Effector memory CD8-positive, alpha-beta T cell (primary cell): ENCODE results near the gene SS18L1.

Experiments
- ATAC-seq: fragments of 150-1000 bp; cut with Tn5 transposase; replicated peaks from 2 replicates; pipeline ENCODE4 v1.10.0; 2021; ENCODE audit warnings: mild to moderate bottlenecking, moderate library complexity
- DNase-seq, 3 experiments: peaks; one replicate each; pipeline ENCODE4 v3.0.0; 2021
- H3K27ac Mint-ChIP-seq, 2 donors: one replicate each; pipeline ENCODE4 v1.8.0; 2022; ENCODE audit warnings: mild to moderate bottlenecking in 2 of 2, mixed read lengths in 2 of 2, moderate library complexity in 2 of 2
- H3K27me3 Mint-ChIP-seq, 2 donors: one replicate each; pipeline ENCODE4 v1.8.0; 2022; ENCODE audit warnings: mixed read lengths in 2 of 2
- H3K36me3 Mint-ChIP-seq: one replicate; pipeline ENCODE4 v1.8.0; 2022; ENCODE audit warnings: mild to moderate bottlenecking, moderate library complexity, mixed read lengths; ENCODE audit not compliant: insufficient read depth
- H3K4me1 Mint-ChIP-seq, 2 donors: one replicate each; pipeline ENCODE4 v1.8.0; 2022; ENCODE audit warnings: low read depth in 2 of 2, mixed read lengths in 2 of 2
- H3K4me3 Mint-ChIP-seq, 2 donors: one replicate each; pipeline ENCODE4 v1.8.0; 2022; ENCODE audit warnings: mild to moderate bottlenecking in 2 of 2, mixed read lengths in 2 of 2, moderate library complexity in 2 of 2
- H3K9me3 Mint-ChIP-seq, 2 donors: one replicate each; pipeline ENCODE4 v1.8.0; 2022; ENCODE audit warnings: mixed read lengths in 2 of 2

SS18L1 gene

GRCh38 chr20:62195736-62196135 is 52.2 kb downstream of the SS18L1 start:
- Mint-ChIP-seq H3K36me3 (peaks cover 55% of the 10 kb centered on the region), H3K4me3 (no peak overlapping the region), H3K27ac (no peak overlapping the region), H3K9me3 (no peaks in the 10 kb centered on the region), H3K4me1 (peaks cover 1 to 6% of the 10 kb centered on the region in 2 donors), H3K27me3 (no peaks in the 10 kb centered on the region)
- DNase-seq (no peak), ATAC-seq (no peak)

DNA sequence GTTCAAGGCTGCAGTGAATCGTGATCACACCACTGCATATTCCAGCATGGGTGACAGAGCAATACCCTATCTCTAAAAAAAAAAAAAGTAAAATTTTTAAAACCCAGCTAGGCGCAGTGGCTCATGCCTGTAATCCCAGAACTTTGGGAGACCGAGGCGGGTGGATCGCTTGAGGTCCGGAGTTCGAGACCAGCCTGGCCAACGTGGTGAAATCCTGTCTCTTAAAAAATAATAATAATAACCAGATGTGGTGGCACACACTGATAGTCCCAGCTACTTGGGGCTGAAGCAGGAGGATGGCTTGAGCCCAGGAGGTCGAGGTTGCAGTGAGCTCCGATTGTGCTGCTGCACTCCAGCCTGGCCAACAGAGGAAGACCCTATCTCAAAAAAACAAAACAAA is 52.7 kb downstream of the SS18L1 start:
- H3K27ac Mint-ChIP-seq, result no peak overlapping the region
- DNase-seq, result no peak

DNA sequence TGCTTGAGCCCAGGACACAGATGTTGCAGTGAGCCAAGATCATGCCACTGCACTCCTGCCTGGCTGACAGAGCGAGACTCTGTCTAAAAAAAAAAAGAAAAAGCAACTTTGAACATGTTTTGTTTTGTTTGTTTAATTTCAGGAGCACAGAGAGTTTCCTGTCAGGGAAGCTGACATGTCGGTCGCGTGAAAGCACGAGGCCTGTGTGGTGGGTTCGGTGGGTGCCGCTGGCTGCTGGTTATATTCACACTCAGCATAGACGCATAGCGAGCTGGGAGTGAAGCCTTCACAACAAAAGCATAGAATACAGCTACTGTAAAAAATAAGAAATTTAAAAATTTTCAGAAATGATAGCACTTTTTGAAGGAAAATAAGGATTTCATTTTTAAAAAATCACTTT is 53.7 kb downstream of the SS18L1 start:
- ATAC-seq (no peak), DNase-seq (no peak)
- H3K36me3 Mint-ChIP-seq, result peaks cover 54% of the 10 kb centered on the region
- H3K4me3 Mint-ChIP-seq, result no peak overlapping the region
- H3K4me1 Mint-ChIP-seq, result peaks cover 0 to 6% of the 10 kb centered on the region in 2 donors
- H3K9me3 Mint-ChIP-seq, result no peaks in the 10 kb centered on the region
- no peak overlapping the region for H3K27ac Mint-ChIP-seq
- H3K27me3 Mint-ChIP-seq, result no peaks in the 10 kb centered on the region

More for the DNA sequence above, 52.7 kb downstream of the SS18L1 start:
- no peaks in the 10 kb centered on the region for H3K27me3 Mint-ChIP-seq
- no peak overlapping the region for H3K4me3 Mint-ChIP-seq
- peaks cover 0 to 6% of the 10 kb centered on the region in 2 donors for H3K4me1 Mint-ChIP-seq
- H3K36me3 Mint-ChIP-seq, result peaks cover 54% of the 10 kb centered on the region
- no peaks in the 10 kb centered on the region for H3K9me3 Mint-ChIP-seq
- no peak for ATAC-seq

DNA sequence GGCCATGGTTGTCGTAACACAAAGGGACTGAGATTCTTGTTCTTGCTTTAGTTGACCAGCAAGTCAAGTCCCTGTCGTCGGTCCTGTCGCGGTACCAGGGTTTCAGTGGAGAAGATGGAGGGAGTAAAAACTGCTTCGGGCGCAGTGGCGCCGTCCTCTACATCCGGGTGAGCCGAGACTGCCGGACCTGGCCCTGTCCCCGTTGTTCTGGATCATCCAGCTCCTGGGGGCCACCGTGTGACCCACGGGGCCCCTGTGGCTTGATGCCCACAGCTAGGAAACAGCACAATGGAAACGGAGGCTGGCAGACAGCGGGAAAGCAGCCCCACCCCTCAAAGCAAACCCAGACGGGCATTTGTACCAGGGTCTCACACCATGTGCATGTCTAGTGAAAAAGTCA is 54.2 kb downstream of the SS18L1 start:
- no peak overlapping the region for H3K27ac Mint-ChIP-seq
- ATAC-seq (no peak), DNase-seq (no peak)
- no peaks in the 10 kb centered on the region for H3K9me3 Mint-ChIP-seq
- peaks cover 0 to 6% of the 10 kb centered on the region in 2 donors for H3K4me1 Mint-ChIP-seq
- H3K27me3 Mint-ChIP-seq, result no peaks in the 10 kb centered on the region
- no peak overlapping the region for H3K4me3 Mint-ChIP-seq
- H3K36me3 Mint-ChIP-seq, result peaks cover 57% of the 10 kb centered on the region

- Mint-ChIP-seq H3K36me3 (peaks cover 57% of the 10 kb centered on the region), H3K4me1 (peaks cover 0 to 6% of the 10 kb centered on the region in 2 donors), H3K27me3 (no peaks in the 10 kb centered on the region)
Measured at GRCh38 chr20:62198496-62198895, 54.9 kb downstream of the SS18L1 start.

GRCh38 chr20:62198931-62199330 is 55.4 kb downstream of the SS18L1 start:
- Mint-ChIP-seq H3K4me3 (no peak overlapping the region), H3K4me1 (peaks cover 0 to 6% of the 10 kb centered on the region in 2 donors), H3K36me3 (peaks cover 57% of the 10 kb centered on the region), H3K27me3 (no peaks in the 10 kb centered on the region), H3K27ac (peak overlapping the region; percentile 22 to 55), H3K9me3 (no peaks in the 10 kb centered on the region)
- DNase-seq, result no peak
- no peak for ATAC-seq

More at GRCh38 chr20:62198496-62198895, 54.9 kb downstream of the SS18L1 start:
- ATAC-seq (no peak), DNase-seq (no peak)
- no peak overlapping the region for H3K4me3 Mint-ChIP-seq
- peak overlapping the region in 1 of 2 donors; percentile 22 for H3K27ac Mint-ChIP-seq
- no peaks in the 10 kb centered on the region for H3K9me3 Mint-ChIP-seq

GRCh38 chr20:62200491-62201172 is 57.1 kb downstream of the SS18L1 start:
- no peak overlapping the region for H3K4me3 Mint-ChIP-seq

DNA sequence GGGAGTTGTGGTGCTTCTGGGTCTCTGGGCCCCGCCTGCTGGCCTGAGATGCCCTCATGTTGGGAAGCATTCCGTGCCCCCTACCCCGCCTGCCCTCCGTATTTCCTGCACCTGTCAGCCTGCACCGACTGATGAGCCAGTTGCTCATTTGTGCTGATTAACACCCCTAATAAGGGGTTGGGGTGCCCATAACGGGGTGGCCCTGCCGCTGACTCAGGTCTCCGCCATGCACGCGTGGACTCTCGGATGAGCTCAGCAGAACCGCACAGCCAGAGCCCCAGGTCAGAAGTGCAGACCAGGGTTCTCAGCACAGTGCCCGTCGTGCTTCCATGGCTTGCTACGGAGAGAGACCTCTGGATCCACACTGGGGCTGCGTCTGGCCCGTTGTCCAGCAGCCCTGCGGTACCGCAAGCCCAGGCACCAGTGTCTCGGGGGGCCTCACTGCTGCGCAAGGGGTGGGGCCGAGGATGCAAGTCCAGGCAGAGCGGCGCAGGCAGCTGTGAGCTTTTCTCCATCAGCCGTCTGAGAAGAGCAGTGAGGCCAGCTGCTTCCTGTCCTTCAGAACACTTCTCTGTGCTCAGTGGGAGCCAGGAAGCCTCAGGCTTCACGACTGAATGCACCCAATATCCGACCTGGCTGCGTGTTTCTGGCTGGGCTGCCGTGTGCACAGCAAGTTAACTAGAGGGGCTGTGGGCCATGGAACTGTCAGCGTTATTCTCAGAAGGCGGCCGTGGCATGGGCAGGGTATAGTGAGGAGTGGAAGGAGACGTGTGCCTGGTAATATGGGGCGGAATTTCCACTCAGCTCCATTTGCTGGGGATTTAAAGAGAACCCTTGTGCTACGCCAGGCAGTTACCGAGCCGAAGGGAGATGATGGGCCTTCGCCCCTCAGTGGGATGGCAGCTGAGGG is 57.9 kb downstream of the SS18L1 start:
- Mint-ChIP-seq H3K36me3 (peaks cover 42% of the 10 kb centered on the region), H3K27ac (no peak overlapping the region), H3K27me3 (no peaks in the 10 kb centered on the region), H3K9me3 (no peaks in the 10 kb centered on the region), H3K4me1 (peaks cover 0 to 2% of the 10 kb centered on the region in 2 donors), H3K4me3 (no peak overlapping the region)
- DNase-seq (no peak), ATAC-seq (no peak)

More at GRCh38 chr20:62200491-62201172, 57.1 kb downstream of the SS18L1 start:
- ATAC-seq (no peak), DNase-seq (no peak)
- no peaks in the 10 kb centered on the region for H3K27me3 Mint-ChIP-seq
- H3K36me3 Mint-ChIP-seq, result peaks cover 50% of the 10 kb centered on the region
- peaks cover under 1 to 2% of the 10 kb centered on the region in 2 donors for H3K4me1 Mint-ChIP-seq
- H3K27ac Mint-ChIP-seq, result no peak overlapping the region
- no peaks in the 10 kb centered on the region for H3K9me3 Mint-ChIP-seq

DNA sequence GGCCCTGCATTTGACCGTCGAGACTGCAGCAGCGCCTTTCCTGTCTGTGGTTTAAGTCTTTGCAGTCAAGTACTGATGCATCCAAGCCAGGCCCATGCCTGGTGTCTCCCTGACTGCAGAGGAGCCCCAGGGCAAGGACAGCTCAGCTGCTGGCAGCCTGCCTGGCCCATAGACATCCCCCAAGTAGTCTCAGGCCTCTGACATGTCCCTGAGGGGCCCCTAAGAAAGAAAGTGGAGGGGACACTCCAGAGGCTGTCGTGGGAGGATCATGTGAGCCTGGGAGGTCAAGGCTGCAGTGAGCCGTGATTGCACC is 58.5 kb downstream of the SS18L1 start:
- Mint-ChIP-seq H3K36me3 (peaks cover 36% of the 10 kb centered on the region), H3K27me3 (no peaks in the 10 kb centered on the region), H3K9me3 (no peaks in the 10 kb centered on the region), H3K4me3 (no peak overlapping the region), H3K27ac (no peak overlapping the region), H3K4me1 (peaks cover 0 to 2% of the 10 kb centered on the region in 2 donors)
- no peak for DNase-seq
- ATAC-seq, result no peak

DNA sequence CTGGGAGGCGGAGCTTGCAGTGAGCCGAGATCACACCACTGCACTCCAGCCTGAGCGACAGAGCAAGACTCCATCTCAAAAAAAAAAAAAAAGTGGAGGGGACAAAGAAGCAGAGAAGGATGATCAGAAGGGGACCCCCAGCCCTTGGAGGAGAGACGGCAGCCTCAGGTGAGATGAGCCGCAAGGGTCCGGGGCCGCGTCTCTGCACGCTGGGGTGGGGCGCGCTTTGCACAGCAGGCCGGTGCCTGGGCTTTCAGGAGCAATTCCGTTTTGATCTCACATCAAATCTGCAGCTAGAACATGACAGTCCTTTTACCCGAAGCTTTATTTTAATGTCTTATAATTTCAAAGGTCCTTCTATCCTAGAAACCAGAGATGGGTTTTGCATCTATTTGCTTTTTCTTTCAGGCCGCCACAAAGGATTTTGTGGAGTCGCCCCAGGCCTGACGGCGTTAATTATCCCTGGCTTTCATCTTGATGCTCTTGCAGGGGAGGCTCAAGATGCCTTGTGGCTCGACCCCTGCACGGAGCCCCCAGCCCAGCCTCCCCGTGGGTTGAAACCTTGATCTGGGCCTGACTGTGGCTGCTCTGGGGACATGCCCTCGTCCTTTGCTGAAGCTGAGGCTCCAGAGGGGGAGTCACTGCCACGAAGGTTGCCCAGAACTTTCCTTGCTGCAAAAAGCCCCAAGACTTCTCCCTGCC is 59.3 kb downstream of the SS18L1 start:
- Mint-ChIP-seq H3K27me3 (no peaks in the 10 kb centered on the region), H3K36me3 (peaks cover 28% of the 10 kb centered on the region), H3K9me3 (no peaks in the 10 kb centered on the region), H3K4me1 (peaks cover 0 to 2% of the 10 kb centered on the region in 2 donors), H3K4me3 (no peak overlapping the region), H3K27ac (no peak overlapping the region)
- DNase-seq (no peak), ATAC-seq (no peak)

DNA sequence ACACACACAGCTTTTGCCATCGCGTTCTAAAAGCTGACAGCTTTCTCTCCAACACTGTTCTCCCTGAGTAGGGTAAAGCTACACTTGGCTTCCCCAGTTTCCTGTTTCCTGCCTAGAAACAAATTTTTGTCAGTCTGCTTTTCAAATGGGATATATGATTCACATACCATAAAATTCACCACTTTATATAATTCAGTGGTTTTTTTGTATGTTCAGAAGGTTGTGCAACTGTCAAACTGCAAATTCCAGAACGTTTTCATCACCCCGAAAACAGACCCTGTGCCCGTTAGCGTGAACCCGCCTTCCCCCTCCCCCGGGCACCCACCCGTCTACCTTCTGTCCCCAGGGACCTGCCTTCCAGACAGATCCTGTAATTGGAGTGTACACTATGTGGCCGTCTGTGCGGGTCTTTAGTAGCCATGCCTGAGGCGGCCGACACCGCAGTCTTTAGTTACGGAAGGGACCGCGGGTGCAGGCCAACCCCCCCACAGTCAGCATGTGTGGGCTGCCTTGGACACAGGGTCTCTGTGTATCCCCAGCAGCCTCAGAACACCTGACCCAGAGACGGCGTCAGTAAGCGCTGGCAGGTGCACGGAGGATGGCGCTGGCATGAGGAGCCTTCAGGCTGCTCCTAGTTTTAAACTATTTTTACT is 59.9 kb downstream of the SS18L1 start:
- Mint-ChIP-seq H3K27me3 (no peaks in the 10 kb centered on the region), H3K36me3 (peaks cover 26% of the 10 kb centered on the region), H3K27ac (no peak overlapping the region), H3K4me1 (peaks cover 0 to 2% of the 10 kb centered on the region in 2 donors), H3K4me3 (no peak overlapping the region), H3K9me3 (no peaks in the 10 kb centered on the region)
- no peak for ATAC-seq
- DNase-seq, result no peak

DNA sequence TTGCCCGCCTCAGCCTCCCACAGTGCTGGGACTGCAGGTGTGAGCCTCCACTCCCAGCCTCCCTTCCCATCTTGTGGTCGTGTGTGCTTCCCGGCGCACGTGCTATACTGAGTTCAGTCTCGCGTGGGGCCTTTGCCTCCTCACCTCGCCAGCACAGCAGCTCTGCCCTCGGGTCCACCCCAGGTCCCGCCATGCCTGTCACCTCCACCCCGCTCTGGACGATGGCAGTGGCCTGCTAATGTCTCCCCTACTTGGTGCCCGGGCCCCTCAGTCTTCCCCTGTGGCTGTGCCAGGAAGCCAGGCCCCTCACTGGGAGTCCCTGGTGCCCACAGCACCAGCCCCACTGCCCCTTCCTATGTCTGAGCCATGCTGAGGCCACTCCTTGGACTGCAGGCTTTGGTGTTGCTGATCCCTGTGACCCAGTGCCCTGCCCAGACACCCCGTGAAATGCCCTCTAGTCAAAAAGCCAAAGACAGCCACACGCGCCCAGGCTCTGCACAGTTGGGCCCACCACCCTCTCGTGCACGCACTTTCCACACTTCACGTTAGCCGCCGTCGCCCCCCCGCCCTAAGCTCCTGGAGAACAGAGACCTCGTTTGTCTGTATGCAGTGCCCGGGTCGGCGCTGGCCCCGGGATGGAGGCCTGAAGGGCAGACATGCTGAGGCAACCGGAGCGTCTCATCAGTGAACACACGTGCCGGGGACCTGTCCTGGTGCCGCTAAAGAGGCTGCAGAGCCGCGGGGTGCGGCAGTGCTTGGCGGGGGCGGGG is 62.2 kb downstream of the SS18L1 start:
- Mint-ChIP-seq H3K9me3 (no peaks in the 10 kb centered on the region), H3K27me3 (peaks cover 0 to under 1% of the 10 kb centered on the region in 2 donors), H3K27ac (no peak overlapping the region), H3K36me3 (peaks cover 7% of the 10 kb centered on the region), H3K4me3 (no peak overlapping the region), H3K4me1 (peaks cover 0 to 2% of the 10 kb centered on the region in 2 donors)
- DNase-seq, result no peak
- no peak for ATAC-seq
